Prostate gland (tissue), 2 donors: ENCODE results near the gene ARFGAP3. TPM values are rescaled to one million over a fixed set of nuclear protein-coding genes. Genes with fewer than 3 reads are reported as not detected.
A peak's percentile ranks its signal among the peaks of the same experiment; 100 is the strongest.

ENCODE experiments used
- DNase-seq: peaks from one replicate; pipeline ENCODE4 v3.0.0-alpha.2; 2019; ENCODE audit warnings: low spot score
- H3K27ac ChIP-seq, 2 donors: fragments of 200-600 bp; sonication (generic); 2 replicates each; pipeline ENCODE4 v1.5.1; 2017 to 2019
- H3K27me3 ChIP-seq: fragments of 200-600 bp; sonication (generic); replicated peaks from 2 replicates; pipeline ENCODE4 v1.5.1; 2019; ENCODE audit not compliant: insufficient read depth
- H3K36me3 ChIP-seq, 2 donors: fragments of 200-600 bp; sonication (generic); 1 replicate in 1 of 2; 2 replicates in 1 of 2; pipeline versions ENCODE4 v1.5.1 to v1.8.1; 2017 to 2019
- H3K4me1 ChIP-seq: fragments of 200-600 bp; sonication (generic); replicated peaks from 2 replicates; pipeline ENCODE4 v1.5.1; 2019
- H3K4me3 ChIP-seq, 2 donors: fragments of 200-600 bp; sonication (generic); 2 replicates each; pipeline ENCODE4 v1.5.1; 2017 to 2019
- H3K9me3 ChIP-seq: fragments of 200-600 bp; sonication (generic); 2 replicates; pipeline ENCODE4 v1.5.1; 2017
- CTCF ChIP-seq, 4 experiments: fragments of 200-600 bp in 2 of 4; fragments of 450-650 bp in 2 of 4; sonication (generic) in 2 of 4; IDR thresholded peaks; 1 replicate in 3 of 4; 2 replicates in 1 of 4; pipeline ENCODE4 v1.5.1; 2016 to 2019; ENCODE audit warnings: antibody characterized with exemption in 4 of 4, mild to moderate bottlenecking in 2 of 4, moderate library complexity in 2 of 4
- POLR2A ChIP-seq: fragments of 450-650 bp; IDR thresholded peaks from one replicate; pipeline ENCODE4 v1.6.1; 2016; ENCODE audit warnings: antibody characterized with exemption, mild to moderate bottlenecking
- POLR2AphosphoS5 ChIP-seq: sonication (generic); formaldehyde crosslinking; IDR thresholded peaks from one replicate; pipeline ENCODE4 v1.6.1; 2017; ENCODE audit warnings: antibody characterized with exemption
- WGBS: methylation state at CpG from one replicate; pipeline ENCODE4 v1.1.5; 2018; 5-methylcytosine and 5-hydroxymethylcytosine counted together
- intact Hi-C: fragments of 100-400 bp; cut with DNase I; formaldehyde crosslinking; loops from one replicate; pipeline ENCODE4 v1.14.2; 2022
- total RNA-seq, 2 donors: library from RNA; depleted of rRNA; stranded (reverse); fragments of >200 nt; gene quantifications; one replicate each; pipeline ENCODE4 v1.1.0, GENCODE V29; 2016

ARFGAP3 gene
- total RNA-seq, 2 donors from 2014 or later = 92.9 to 127 TPM

GRCh38 chr22:42869463-42869862, 12.4 kb upstream of the ARFGAP3 start:
- no peak for TF ChIP-seq POLR2A
- no peak for TF ChIP-seq CTCF (IDR thresholded peaks at IDR 0.05)
- TF ChIP-seq POLR2AphosphoS5 = no peak
- DNase-seq = no peak
- 86% methylated on average over 8 of the region's 8 CpGs for WGBS
- no peak overlapping the region for H3K4me3 ChIP-seq
- H3K36me3 ChIP-seq = peaks cover 0 to 3% of the 10 kb centered on the region in 2 donors
- intact Hi-C loops = loop anchor here (5.0 kb wide), 3 partner anchors 98 to 163 kb away; partner anchors contain the start of gene PACSIN2
- H3K9me3 ChIP-seq = no peaks in the 10 kb centered on the region
- H3K4me1 ChIP-seq = peaks cover 8% of the 10 kb centered on the region
- H3K27ac ChIP-seq = peak overlapping the region; percentile 81 to 89
- no peaks in the 10 kb centered on the region for H3K27me3 ChIP-seq

- intact Hi-C loops = loop anchor here (5.0 kb wide), 3 partner anchors 98 to 164 kb away; partner anchors contain the start of gene PACSIN2
- TF ChIP-seq CTCF (IDR thresholded peaks at IDR 0.05) = no peak
- peak; percentile 12 for TF ChIP-seq POLR2A
- peak; percentile 85 for TF ChIP-seq POLR2AphosphoS5
- Histone ChIP-seq H3K4me1 (peaks cover 8% of the 10 kb centered on the region), H3K36me3 (peaks cover 0 to 3% of the 10 kb centered on the region in 2 donors), H3K9me3 (no peaks in the 10 kb centered on the region), H3K4me3 (no peak overlapping the region), H3K27ac (peak overlapping the region; percentile 81 to 89), H3K27me3 (no peaks in the 10 kb centered on the region)
- WGBS = 31% methylated on average over 15 of the region's 16 CpGs
- peak; percentile 90 for DNase-seq
Measured at GRCh38 chr22:42868751-42869251, 11.7 kb upstream of the ARFGAP3 start.

DNA sequence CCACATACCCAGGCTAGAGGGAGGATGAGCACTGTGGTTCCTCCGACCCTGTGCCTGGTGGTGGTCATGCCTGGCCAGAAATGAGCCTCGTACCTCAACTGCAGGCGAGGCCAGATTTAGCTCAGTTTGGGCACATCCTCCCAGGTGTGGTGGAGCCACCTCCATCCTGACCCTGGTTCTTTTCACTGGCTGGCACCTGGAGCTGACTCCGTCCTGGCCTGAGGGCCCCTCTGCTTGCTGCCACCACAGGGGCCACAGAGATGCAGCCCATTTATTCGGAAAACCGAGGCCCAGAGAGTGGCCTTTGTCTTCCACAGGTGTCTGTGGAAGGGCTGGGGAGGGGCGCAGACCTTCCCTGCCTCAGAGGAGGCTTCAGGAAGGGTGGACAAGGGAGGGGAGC, 9.0 kb upstream of the ARFGAP3 start:
- WGBS = 98% methylated on average over 7 of the region's 7 CpGs
- H3K27ac ChIP-seq = no peak overlapping the region

GRCh38 chr22:42865536-42865935, 8.5 kb upstream of the ARFGAP3 start:
- intact Hi-C loops = loop anchor here (5.0 kb wide), 3 partner anchors 102 to 167 kb away; partner anchors contain the start of gene PACSIN2
- TF ChIP-seq POLR2A = no peak
- no peak for TF ChIP-seq POLR2AphosphoS5
- no peak for TF ChIP-seq CTCF (IDR thresholded peaks at IDR 0.05)
- H3K4me3 ChIP-seq = no peak overlapping the region
- DNase-seq = no peak
- 87% methylated on average over 8 of the region's 8 CpGs for WGBS
- no peaks in the 10 kb centered on the region for H3K27me3 ChIP-seq
- H3K36me3 ChIP-seq = no peaks in the 10 kb centered on the region
- H3K9me3 ChIP-seq = no peaks in the 10 kb centered on the region
- H3K4me1 ChIP-seq = peaks cover 8% of the 10 kb centered on the region
- H3K27ac ChIP-seq = no peak overlapping the region

More for the DNA sequence above, 9.0 kb upstream of the ARFGAP3 start:
- no peak for DNase-seq
- intact Hi-C loops = loop anchor here (5.0 kb wide), 3 partner anchors 101 to 166 kb away; partner anchors contain the start of gene PACSIN2
- no peaks in the 10 kb centered on the region for H3K36me3 ChIP-seq
- H3K9me3 ChIP-seq = no peaks in the 10 kb centered on the region
- no peak overlapping the region for H3K4me3 ChIP-seq
- TF ChIP-seq POLR2A (no peak), CTCF (IDR thresholded peaks at IDR 0.05) (no peak), POLR2AphosphoS5 (no peak)
- peaks cover 8% of the 10 kb centered on the region for H3K4me1 ChIP-seq
- H3K27me3 ChIP-seq = no peaks in the 10 kb centered on the region
